GM18861 (cell line): Measurements from ENCODE around the gene C11orf87.

Source experiments
- ATAC-seq: cut with Tn5 transposase; IDR thresholded peaks from one replicate; pipeline ENCODE4 v1.9.1; 2021; ENCODE audit not compliant: unreplicated experiment

Gene C11orf87

GRCh38 chr11:109439684-109440083 is 17.7 kb downstream of the C11orf87 start:
- no peak for ATAC-seq

GRCh38 chr11:109443052-109443451 is 21.1 kb downstream of the C11orf87 start:
- ATAC-seq: no peak

GRCh38 chr11:109454857-109455256 is 32.9 kb downstream of the C11orf87 start:
- no peak for ATAC-seq
